RKO (cell line): ENCODE measurements around the gene KIF6.
"Not testable (repeated sequence)": the region's sequence is repeated elsewhere in the genome, so short reads cannot be mapped to it uniquely, and the experiment has no call there.

ENCODE experiments used
- DNase-seq: peaks from one replicate; pipeline ENCODE4 v3.0.0-alpha.2; 2016; ENCODE audit warnings: low spot score

Gene KIF6

GRCh38 chr6:39289490-39289889 is 435.7 kb downstream of the KIF6 start:
- DNase-seq, result peak; percentile 52

GRCh38 chr6:39287601-39288000 is 437.6 kb downstream of the KIF6 start:
- no peak for DNase-seq

GRCh38 chr6:39286596-39286995 is 438.6 kb downstream of the KIF6 start:
- not testable (repeated sequence) for DNase-seq

- DNase-seq, result no peak
These were observed 442.4 kb downstream of the KIF6 start for GRCh38 chr6:39282774-39283173.

GRCh38 chr6:39281312-39281980 is 443.8 kb downstream of the KIF6 start:
- DNase-seq, result no peak

- DNase-seq, result peak; percentile 76
These were observed 444.9 kb downstream of the KIF6 start for GRCh38 chr6:39280247-39280731.
